ENCODE data around the gene TBX19.

- TF ChIP-seq, protein P1, sequence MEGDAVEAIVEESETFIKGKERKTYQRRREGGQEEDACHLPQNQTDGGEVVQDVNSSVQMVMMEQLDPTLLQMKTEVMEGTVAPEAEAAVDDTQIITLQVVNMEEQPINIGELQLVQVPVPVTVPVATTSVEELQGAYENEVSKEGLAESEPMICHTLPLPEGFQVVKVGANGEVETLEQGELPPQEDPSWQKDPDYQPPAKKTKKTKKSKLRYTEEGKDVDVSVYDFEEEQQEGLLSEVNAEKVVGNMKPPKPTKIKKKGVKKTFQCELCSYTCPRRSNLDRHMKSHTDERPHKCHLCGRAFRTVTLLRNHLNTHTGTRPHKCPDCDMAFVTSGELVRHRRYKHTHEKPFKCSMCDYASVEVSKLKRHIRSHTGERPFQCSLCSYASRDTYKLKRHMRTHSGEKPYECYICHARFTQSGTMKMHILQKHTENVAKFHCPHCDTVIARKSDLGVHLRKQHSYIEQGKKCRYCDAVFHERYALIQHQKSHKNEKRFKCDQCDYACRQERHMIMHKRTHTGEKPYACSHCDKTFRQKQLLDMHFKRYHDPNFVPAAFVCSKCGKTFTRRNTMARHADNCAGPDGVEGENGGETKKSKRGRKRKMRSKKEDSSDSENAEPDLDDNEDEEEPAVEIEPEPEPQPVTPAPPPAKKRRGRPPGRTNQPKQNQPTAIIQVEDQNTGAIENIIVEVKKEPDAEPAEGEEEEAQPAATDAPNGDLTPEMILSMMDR (IDR thresholded peaks at IDR 0.05): no peak
- TF ChIP-seq POLR2A (IDR thresholded peaks at IDR 0.05): no peak
Observed at GRCh38 chr1:168360151-168361021, 79.7 kb downstream of the TBX19 start.

Measured in testis (tissue), 2 donors.